UCSD-AML1 (cell line): ENCODE data around the gene AP1G2.
A peak's percentile ranks its signal among the peaks of the same experiment; 100 is the strongest.
"Not testable (repeated sequence)": the region's sequence is repeated elsewhere in the genome, so short reads cannot be mapped to it uniquely, and the experiment has no call there.

ENCODE experiments used
- DNase-seq: peaks from one replicate; lab custom pipeline; 2025; ENCODE audit not compliant: unreplicated experiment; lab: John Stamatoyannopoulos, UW

Gene AP1G2

DNA sequence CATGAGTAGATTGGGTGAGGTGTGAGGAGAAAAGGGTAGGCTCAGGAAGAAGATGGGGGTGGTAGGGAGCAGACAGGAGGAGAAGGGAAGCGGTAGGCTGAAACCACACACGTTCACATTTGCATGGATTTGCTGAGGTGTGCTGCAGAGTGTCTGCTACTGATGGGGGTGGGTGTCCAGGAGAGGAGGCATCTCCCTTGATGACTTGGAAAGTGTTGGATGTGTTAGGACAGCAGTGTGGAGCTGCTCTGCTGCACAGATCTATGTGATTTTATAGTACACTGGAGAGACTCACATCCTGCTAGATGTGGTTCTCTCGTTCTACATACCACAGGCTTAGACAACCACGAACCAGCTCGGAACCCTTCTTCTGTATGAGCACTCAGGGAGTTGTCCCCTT lies 25.3 kb downstream of the AP1G2 start:
- DNase-seq, result no peak

DNA sequence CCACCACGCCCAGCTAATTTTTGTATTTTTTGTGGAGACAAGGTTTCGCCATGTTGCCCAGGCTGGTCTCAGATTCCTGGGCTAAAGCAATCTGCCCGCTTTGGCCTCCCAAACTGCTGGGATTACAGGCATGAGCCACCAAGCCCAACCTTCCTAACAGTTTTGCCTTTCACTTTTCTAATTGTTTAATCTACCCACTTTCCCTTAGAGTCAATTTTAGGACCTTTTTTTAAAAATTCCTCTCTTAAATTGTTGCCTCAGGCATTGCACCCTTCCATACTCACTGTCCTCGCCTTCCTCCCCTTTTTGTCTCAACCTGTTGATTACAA lies 27.5 kb downstream of the AP1G2 start:
- DNase-seq, result no peak

DNA sequence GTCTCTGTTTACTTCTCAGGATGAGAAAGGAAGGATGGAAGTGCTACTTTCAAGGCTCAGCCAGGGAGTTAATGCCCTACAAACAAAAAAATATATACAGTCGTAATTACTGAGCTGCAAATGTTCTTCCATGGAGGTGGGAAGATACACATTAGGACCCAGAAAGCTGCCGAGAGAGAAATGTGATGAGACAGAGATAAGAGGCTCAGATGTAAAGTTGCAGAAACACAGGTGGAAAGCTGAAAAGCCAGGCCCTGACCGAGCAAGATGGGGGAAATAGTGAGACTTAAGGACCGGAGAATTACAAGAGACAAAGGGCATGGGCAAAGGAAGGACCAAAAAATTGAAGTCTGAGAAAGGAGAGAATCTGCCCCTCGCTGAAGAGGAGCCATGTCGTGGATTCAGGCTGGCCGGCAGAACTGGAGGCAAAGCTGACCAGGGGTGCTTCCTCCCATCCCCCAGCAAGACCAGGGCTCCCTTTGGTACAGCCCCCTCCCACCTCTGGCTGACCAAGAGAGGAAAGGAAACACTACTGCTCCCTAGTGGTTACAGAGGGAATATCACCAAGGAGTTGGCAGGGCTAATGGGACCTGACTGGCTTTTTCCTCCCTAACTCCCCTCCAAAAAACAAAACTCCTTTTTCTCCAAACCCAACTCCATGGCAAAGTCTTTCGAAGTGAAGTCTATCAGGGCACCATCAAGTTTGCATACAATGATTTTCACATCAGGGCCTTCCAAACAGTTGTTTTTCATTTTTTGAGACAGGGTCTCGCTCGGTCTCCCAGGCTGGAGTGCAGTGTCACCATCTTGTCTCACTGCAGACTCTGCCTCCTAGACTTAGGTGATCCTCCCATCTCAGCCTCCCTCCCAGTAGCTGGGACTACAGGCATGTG lies 28.1 kb downstream of the AP1G2 start:
- no peak for DNase-seq

DNA sequence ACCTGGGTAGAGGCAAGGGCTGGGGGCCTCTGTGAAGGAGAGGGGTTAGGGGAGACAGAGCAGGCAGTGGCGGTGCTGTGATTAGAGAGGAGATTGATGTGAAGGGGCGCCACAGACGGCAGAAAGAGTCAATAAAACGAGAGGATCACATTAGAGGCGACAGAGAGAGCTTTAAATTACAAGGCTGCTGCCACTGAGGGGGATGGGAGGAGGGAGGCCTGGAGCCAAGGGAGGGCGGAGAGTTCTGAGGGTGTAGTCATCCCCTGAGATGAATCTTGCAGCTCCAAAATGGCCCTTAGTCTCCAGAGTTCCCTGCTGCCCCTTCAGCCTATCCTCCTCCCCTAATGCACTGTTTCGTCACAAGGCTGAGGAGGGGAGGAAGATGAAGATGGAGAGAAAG lies 28.8 kb downstream of the AP1G2 start:
- DNase-seq, result no peak

DNA sequence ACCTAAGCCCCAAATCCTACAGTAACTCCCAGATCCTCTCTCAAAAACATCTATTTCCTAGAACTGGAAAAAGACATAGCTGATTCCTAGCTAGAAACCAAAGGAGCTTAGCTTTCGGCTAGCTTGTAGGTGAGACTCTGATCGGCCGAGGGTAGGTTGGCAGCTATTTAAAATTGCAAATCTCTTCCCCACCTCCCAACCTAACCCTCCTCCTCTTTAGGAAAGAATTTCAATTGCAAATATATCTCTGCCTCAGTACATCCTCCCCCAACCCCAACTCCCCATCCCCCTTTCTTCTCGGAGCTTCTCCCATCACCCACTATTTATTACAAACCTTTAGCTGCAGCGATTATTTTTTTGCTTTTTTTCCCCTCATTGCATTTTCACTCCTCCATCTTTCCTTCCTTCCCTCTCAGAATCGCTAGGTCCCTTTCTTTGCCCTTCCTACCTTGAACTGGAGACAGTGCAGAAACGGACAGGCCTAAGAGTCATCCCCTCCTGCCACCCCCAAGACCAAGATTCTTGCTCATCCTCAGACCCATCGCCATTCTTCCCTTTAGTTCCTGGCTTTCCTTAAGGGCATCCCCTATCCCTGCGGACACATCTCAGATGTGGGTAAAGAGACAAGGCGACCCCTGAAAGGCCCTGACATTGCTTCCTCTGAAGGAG lies 29.4 kb downstream of the AP1G2 start:
- no peak for DNase-seq

DNA sequence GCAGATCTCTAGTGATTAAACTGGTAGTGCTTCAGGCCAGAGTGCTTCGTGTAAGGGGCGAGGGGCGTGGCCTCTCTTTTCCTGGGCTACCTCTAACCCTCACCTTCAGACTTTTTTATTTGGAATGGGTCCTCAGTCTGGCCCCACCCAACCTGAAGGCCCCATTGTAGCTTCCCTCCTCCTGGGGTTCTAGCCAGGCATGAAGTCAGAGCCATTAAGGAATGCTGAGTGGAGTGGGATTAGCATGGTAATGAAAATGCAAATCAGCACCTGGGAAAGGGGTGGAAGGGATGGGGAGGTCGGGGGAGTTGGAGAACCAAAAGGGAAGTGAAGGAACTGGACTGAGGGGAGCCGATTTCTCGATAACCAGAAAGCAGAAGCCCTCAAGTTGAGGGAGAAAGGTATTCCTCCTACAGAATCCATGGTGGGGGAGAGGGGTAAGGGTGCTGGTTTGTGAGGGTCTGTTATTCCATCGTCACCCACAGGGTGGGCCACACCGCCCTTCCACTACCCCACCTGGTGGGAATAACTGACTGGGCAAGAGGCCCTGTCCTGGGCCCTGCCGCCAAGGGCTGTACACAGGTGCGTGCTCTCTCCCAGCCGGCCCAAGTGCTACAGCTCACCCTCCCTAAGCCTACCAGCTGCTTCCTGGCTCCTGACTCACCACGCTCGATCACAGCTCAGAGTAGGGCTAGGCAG lies 30.1 kb downstream of the AP1G2 start:
- peak; percentile 26 for DNase-seq

DNA sequence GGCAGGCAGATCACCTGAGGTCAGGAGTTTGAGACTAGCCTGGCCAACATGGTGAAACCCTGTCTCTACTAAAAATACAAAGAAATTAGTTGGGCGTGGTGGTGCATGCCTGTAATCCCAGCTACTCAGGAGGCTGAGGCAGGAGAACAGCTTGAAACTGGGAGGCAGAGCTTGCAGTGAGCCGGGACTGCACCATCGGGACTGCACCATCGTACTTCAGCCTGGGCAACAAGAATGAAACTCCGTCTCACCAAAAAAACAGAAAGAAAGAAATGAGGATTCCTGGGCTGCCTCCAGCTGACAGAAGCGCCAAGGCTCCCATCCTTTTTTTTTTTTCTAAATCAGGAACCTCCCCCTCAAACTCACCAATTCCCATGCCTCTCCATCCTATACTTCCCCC lies 30.7 kb downstream of the AP1G2 start:
- not testable (repeated sequence) for DNase-seq

DNA sequence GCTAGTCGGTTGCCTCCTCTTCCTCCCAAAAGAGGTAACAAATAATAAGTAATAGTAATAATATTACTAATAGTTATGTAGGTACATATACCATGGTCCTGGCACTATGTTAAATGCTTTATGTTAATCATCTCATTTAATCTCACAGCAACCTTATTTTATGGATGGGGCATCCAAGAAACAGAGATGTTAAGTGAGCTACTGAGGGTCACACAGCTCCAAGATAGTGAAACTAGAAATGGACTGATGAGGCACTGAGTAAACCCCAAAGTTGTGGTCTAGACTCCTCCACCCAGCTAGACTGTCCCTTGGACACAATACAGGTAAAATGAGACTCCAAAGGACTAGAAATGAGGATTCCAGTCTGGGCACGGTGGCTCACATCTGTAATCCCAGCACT lies 31.1 kb downstream of the AP1G2 start:
- DNase-seq, result no peak

DNA sequence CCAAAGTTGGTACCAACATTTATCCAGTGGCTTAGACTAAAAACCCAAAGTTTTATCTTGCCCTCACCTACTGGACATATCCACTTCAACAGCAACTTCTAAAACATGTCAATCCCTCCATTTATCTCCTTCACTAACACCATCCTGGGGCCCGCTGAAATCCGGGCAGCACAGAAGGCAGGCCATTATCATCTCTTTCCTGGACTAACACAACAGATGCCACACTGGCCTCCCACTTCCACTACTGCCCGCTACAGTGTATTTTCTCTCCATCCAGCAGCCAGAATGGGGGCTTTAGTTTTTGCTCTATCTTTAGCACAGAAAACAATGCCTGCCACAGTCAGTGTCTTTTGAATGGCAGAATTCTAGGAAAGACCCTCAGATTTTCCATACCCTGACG lies 31.6 kb downstream of the AP1G2 start:
- no peak for DNase-seq

DNA sequence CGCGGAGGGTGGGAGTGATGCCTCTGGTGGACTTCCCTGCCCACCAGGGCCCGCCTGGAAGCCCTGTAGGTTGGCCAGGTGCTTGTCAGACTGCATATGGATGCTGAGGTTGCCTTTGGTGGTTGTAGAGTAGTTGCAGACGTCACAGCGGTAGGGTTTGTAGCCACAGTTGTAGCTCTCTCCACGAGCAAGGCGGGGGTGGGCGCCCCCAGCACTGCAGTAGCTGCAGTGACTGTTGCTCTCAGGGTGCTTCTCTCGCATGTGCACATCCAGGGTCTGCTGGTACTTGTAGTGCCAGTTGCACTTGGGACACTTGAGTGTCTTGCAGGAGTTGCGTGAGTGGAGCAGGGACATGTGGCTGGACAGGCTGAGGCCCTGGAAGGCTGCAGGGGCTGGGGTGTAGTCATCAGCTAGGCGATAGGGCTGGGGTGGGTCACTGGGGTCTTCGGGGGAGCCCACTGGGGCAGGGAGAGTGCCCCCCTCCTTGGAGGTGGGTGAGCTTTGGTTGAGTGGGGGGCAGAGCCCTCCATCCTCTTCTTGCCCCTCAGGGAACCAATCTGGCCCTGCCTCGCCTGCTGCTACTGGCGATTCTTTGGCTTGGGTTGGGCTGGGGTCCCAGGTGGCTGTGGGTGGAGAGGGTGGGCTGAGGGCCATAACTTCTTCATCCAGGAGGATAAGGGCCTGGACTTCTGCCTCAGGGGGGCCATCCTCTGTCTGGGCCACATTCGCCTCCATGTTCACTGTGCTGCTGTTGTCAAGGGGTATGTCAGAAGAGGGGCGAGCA lies 33.7 kb downstream of the AP1G2 start:
- DNase-seq, result no peak

DNA sequence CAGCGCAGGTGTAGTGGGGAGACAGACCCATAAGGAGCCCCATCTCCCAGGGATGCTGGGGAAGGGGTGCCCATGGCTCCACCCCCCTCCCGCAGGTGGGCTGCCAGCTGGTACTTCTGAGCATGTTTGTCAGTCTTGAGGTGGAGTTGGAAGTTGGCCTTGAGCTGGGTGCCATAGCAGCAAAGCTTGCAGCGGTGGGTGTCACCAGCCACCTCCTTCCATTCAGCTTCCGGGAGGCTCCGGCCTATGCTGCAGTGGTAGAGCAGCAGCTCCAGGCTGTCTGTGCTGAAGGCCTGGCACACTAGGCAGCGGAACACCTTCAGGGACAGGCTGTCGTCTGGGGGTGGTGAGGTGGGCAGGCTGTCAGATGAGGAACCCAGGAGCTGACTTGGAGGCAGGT lies 34.9 kb downstream of the AP1G2 start:
- DNase-seq, result no peak

DNA sequence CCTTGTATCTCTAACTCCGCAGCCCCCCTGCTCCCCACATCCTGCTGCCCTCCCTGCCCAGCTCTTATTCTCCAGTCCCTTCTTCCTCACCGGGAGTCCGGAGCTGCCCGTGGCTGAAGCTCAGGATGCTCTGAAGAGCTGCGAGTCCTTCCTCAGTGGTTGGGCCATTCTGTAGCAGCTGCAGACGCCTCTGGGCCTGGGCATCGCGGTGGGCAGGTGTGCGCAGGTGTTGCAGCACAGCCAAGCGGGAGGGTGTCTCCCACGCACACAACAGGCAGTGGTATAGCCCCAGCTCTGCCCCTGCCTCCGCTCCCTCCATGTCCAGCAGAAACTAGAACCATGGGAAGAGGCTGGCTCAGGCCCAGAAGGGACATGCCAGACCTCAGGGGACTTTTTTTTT lies 36.2 kb downstream of the AP1G2 start:
- DNase-seq, result no peak

DNA sequence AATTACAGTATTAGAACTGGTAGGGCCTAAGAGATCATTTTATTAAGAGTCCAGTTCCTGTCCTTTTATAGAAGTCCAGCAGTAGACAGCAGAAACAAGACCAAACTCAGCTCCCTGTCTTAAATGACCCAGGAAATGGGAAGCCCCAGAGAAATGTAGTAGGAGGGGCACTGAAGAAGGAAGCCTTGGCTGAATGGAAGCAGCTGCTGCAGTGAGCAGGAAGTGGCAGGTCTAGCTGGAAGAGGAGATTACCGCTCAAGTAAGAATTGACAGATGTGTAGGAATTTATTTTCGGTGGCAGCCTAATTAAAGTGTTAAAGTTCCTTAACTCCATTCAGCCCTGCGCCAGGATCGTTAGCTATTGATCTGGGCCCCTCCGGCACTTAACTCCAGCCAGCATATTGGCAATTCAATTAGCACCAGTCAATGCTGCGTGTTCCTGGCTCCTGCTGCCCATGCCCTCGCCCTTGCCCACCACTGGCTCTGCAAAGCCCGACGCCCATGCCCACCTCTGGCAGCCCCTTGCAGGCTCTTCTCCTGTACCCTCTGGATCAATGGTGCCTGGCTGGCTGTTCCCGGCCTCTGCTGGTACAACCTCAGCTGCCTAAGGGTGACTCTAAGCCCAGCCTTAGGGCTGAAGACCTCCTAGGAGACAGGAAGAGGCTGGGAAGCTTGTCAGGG lies 37.1 kb downstream of the AP1G2 start:
- DNase-seq, result peak; percentile 42

DNA sequence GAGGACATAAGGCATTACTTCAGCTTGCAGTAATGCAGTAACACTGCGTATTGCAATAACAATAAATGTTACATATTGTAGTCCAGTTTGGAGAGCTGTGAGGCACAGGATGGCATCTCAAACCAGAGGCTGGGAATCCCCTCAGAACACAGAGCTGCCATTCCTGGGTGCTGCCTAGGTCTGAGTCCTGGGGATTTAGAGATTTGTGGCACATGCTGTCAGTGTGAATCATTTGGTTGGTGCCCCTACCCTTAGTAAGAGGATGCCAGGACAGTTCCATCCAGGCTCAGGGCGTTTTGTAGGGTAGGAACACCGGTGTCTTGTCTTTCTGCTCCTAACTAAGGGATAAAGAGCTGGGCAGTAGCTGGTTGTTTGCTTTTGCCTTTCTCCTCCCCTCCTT lies 38.6 kb downstream of the AP1G2 start:
- DNase-seq, result no peak

DNA sequence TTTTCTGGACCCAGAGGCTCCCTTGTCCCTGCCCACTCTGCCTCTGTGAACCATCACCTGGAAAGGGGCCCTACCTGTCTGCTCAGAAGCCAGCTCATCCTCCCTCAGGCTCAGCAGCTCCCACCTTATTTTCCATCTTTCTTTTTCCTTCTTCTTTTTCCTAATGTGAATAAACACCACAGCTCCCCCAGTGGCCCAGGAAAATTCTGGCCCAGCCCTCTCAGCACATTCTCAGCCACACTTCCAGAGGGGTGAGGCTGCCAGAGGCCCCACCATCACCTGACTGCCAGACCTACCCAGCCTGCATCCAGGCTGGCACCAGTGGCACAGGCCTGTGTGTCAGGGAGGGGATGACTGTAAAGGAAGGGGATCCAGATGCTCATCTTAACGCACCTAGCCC lies 39.0 kb downstream of the AP1G2 start:
- no peak for DNase-seq

DNA sequence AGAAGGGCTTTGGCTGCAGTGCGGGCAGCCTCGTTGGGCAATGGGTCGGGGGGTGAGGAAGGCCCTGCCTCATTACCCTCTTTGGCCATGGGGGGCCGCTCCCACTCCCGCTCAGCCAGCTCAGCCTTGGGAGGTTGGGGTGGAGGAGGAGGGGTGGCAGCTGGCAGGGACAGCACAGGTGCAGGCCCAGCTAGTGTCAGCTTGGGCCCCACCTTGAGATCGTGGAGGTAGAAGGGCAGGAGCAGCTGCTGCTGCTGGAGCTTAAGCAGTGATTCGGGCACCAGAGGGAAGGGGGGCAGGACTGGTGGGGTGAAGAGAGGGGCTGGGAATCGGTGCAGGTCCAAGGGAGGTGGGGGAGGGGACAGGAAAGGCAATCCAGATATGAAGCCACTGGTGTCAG lies 42.0 kb downstream of the AP1G2 start:
- DNase-seq, result no peak

DNA sequence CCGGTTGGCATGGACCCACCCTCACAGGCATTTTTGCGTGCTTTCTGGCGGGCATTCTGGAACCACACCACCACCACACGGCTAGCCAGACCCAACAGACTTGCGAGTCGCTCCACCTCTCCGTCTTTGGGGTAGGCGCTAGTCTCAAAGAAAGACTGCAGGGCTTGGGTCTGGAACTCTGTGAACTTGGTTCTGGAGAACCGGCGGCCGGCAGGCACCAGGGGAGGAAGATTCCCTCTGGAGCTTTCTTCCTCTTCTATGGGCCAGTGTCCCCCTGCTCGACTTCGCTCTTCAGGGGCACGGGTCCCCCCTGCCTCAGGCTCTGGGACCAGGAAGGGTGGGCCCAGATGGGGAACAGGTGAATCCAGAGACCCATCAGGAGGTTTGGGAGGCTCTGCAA lies 42.6 kb downstream of the AP1G2 start:
- DNase-seq, result no peak

DNA sequence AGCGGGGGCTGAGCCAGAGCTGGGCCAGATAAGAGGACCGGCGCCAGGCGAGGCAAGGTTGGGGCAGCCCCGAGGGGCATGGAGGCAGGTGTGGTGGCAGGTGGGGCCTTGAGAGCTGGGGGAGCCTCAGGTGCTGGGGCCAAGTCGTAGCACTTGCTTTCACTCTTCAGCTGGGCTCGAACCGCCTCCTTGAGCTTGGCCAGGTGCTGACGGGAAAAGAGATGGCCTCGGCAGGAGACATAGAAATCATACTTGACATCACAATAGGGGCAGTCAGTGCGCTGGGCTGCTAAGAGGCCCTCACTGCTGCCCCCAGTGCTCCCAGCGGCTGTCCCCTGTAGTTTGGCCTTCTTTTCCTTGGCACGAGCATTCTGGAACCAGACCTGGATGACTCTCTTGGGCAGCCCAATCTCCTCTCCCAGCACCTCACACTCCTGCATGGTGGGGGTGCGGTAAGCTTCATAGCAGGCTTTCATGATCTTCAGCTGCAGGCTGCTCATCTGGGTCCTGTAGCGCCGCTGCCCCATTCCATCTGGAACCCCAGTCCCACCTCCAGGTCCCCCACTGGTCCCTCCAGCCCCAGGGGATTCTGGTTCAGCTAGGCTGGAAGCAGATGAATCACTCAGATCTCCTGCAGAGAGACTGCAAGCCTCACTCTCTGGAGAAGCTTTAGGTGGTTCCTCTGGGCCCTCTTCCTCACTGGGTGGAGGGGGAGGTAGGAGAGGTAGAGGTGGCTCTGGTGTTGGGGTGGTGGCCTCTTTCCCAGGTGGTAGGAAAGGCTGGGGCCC lies 44.2 kb downstream of the AP1G2 start:
- no peak for DNase-seq

DNA sequence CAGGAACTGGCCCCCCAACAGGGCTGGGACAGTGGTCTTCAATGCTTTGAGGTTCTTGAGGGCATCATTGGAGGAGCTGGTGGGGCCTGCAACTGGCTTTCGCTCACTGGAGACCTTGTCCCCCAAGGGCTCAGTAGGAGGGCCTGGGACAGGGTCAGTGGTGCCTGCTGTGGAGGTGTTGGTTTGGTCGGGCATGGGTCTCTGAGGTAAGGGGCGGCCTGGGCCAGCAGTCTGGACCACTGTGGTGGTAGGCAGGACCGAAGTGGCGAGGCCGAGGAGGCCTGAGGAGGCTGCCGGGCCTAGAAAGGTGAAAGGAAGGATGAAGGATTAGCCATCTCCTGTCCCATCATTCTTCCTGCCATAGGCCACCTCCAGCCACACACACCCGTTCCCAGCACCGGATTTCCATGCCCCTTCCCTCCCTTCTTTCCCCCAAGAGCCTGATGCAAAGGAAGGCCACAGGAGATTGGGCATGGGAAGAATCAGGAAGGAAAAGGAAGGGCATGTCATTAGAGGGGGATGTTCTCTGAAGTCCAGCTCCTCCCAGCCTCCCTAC lies 44.9 kb downstream of the AP1G2 start:
- DNase-seq, result no peak
